GM12874 (cell line): ENCODE measurements around the gene MMP26.

Experiments
- TF ChIP-seq, protein P1 (sequence below): IDR thresholded peaks from 2 replicates; pipeline ENCODE4 v1.5.1; 2011; ENCODE audit warnings: low read depth, mild to moderate bottlenecking, control low read depth, low read length, moderate library complexity; ENCODE audit not compliant: insufficient read depth

Gene MMP26

DNA sequence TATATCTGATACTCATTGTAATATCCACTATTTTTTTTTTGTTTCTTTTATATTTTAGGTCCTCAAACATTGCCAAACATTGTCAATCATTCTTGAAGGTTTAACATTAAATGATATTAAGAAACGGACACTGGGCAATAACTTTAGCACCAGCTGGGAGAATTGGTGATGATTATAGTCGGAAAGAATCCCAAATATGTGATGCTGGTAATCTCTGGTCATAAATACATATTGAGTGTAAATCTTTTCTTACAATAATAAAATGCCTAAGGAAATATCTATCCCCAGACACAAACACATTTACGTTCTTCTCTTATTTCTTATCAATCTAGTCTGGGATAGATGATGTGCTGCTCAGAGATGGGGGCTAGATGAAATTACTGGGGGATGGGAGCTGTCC lies 32.1 kb upstream of the MMP26 start:
- TF ChIP-seq, protein P1, sequence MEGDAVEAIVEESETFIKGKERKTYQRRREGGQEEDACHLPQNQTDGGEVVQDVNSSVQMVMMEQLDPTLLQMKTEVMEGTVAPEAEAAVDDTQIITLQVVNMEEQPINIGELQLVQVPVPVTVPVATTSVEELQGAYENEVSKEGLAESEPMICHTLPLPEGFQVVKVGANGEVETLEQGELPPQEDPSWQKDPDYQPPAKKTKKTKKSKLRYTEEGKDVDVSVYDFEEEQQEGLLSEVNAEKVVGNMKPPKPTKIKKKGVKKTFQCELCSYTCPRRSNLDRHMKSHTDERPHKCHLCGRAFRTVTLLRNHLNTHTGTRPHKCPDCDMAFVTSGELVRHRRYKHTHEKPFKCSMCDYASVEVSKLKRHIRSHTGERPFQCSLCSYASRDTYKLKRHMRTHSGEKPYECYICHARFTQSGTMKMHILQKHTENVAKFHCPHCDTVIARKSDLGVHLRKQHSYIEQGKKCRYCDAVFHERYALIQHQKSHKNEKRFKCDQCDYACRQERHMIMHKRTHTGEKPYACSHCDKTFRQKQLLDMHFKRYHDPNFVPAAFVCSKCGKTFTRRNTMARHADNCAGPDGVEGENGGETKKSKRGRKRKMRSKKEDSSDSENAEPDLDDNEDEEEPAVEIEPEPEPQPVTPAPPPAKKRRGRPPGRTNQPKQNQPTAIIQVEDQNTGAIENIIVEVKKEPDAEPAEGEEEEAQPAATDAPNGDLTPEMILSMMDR, result no peak

DNA sequence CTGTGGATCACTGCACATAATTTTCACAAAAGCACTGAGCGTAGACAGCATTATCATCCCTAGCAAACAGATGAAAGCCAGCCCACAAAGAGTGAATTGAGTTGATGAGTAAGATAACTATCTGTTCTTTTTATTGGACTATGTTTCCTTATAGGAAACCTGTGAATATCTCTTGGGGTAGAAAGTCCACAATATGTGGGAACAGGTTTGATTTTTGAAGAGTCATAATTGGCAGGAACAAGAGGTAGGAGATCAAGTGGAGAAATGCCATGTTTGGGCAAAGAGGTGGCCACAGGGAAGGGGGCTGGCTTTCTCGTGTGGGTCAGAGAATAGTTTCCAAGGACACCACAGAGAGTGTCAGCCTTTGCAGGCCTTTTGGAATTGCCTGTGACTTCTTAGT lies 30.8 kb upstream of the MMP26 start:
- TF ChIP-seq, protein P1, result no peak

DNA sequence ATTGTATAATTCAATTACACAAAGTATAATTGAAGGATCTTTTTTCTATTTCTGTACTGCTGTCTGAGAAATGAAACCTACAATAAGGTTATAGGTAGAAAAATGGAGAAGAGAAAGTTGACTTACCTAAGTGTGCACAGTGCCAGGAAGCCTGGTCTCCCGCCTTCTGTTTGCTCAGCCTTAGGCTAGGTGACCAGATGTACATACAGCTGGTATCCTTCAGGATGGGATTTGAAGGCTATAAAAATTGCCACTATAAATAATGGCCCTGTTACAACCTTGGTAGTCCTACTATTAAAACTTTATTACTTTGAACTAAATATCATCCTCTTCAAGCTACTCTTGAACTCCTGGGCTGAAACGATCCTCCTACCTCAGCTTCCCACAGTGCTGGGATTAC lies 26.6 kb upstream of the MMP26 start:
- TF ChIP-seq, protein P1, result no peak

DNA sequence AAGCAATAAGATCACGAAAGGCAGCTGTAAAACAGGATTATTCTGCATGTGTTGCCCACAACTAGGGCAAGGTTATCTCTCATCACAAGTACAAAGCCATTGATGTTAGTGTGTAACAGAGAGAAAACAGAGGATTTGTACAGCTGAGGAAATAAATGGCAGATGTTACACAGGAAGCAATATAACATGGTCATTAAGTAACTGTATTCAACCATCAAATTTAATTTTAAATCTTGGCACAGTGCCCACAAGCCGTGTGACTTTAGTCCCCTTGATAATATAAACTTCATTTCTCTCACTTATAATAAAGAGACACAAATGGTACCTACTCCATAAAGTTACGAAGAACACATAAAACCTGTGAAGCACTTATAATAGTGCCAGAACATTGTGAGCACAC lies 24.2 kb upstream of the MMP26 start:
- TF ChIP-seq, protein P1, result no peak

DNA sequence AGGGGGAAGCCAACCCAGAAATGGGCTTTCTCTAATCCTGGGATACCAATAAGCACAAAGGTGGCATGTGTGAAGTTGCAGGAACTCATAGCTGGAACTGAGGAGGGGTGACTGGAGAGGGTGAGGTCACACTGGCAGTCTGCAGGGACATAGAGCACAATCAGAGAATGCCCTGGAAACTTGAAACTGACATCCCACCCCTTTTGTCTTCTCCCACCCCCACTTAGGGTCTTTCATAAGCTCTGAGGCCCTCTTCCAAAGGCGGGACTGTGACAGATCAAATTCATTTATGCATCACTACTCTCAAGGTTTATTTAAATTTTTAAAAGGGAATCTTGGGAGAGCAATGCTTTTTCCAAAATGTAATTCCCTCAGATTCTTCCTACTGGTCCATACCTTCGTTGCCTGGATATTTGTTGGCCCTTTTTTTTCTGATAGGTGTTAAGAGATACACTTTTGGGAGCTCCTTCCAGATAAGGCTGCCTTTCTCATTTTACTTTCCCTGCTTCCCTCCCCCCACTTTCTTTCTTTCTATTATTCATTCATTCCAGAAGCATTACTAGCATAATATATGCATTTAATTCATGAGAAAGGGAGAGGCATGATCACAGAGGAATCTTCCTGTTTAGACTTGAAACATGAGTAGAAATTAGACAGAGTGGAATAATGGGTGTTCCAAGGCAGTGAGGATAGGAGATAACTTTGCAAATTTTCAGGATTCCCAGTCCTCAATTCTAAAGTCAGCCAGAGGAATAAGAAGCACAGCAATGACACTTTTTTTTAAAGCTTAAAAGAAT lies 21.8 kb upstream of the MMP26 start:
- TF ChIP-seq, protein P1, result no peak

DNA sequence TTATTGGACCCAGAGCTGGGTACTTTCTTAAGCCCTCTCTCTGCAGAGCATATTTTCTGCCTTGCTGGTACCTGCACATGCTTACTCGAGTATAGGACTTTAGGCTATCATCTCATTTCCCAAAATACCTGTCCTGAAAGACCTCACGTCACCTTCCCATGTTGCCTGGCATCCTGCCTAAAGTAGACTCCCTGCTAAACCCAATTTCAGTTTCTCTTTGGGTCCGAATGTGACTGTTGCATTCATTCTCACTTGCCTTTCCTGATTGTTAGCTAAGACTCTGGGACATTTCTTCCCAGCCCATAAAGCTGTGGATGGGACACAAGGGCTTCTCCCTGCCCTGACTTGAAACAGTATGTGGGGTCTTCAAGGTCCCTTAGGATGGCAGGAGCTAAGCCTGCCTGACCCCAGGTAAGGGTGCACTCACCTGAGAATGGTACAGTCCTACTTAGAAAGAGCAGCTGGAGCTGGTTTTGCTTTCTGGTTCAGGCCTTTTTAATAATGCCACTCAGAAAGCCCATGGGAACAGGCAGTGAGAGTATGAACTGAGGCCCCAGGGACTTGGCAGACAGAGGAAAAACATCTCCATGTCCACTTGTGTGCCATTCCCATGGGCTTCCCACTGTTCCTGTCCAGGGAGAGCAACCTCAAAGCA lies 19.8 kb upstream of the MMP26 start:
- TF ChIP-seq, protein P1, result no peak

DNA sequence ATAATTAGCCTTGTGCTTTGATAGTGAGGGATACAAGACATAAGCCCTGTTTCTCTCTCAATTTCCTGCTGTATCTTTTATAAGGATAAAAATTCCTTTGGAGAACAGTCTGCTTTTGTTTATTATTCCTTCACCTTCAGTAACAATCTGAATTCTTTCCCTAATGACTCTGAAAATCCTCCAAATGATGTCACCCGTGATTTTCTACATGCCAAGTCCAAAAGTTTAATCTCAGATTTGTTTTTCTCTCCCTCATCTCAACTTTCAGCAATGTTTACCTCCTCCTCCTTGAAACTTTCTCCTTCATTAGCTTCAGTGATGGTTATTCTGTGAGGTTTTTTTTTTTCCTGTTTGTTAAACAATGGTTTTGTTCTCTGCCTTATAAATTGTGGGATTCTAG lies 9.1 kb upstream of the MMP26 start:
- TF ChIP-seq, protein P1, result no peak
